Measurements from ENCODE around the gene FRMD4A. TPM values are rescaled to one million over a fixed set of nuclear protein-coding genes. Genes with fewer than 3 reads are reported as not detected.

FRMD4A gene
- total RNA-seq, 1 donor from 2014 or later, result 28.2 TPM

- DNase-seq (ENCODE audit: low read depth), result no peak
- no peak for TF ChIP-seq CTCF (IDR thresholded peaks at IDR 0.05; ENCODE audit: insufficient read depth, low read length, poor library complexity, severe bottlenecking)
- H3K4me3 ChIP-seq (ENCODE audit: low read depth, low read length), result no peak overlapping the region
- H3K27me3 ChIP-seq (ENCODE audit: control insufficient read depth, insufficient read depth, low read length), result no peaks in the 10 kb centered on the region
- no peaks in the 10 kb centered on the region for H3K36me3 ChIP-seq (ENCODE audit: control insufficient read depth, insufficient read depth, low read length)
Observed at GRCh38 chr10:13872411-13872810, 458.3 kb downstream of the FRMD4A start.

- TF ChIP-seq CTCF (IDR thresholded peaks at IDR 0.05; ENCODE audit: insufficient read depth, low read length, poor library complexity, severe bottlenecking), result no peak
- no peaks in the 10 kb centered on the region for H3K36me3 ChIP-seq (ENCODE audit: control insufficient read depth, insufficient read depth, low read length)
- H3K4me3 ChIP-seq (ENCODE audit: low read depth, low read length), result no peak overlapping the region
- no peak for DNase-seq (ENCODE audit: low read depth)
- H3K27me3 ChIP-seq (ENCODE audit: control insufficient read depth, insufficient read depth, low read length), result no peaks in the 10 kb centered on the region
Observed at GRCh38 chr10:13871776-13872175, 458.9 kb downstream of the FRMD4A start.

GRCh38 chr10:13871011-13871410 lies 459.7 kb downstream of the FRMD4A start:
- H3K36me3 ChIP-seq (ENCODE audit: control insufficient read depth, insufficient read depth, low read length), result no peaks in the 10 kb centered on the region
- no peak for TF ChIP-seq CTCF (IDR thresholded peaks at IDR 0.05; ENCODE audit: insufficient read depth, low read length, poor library complexity, severe bottlenecking)
- DNase-seq (ENCODE audit: low read depth), result no peak
- H3K4me3 ChIP-seq (ENCODE audit: low read depth, low read length), result no peak overlapping the region
- no peaks in the 10 kb centered on the region for H3K27me3 ChIP-seq (ENCODE audit: control insufficient read depth, insufficient read depth, low read length)

GRCh38 chr10:13869295-13869664 lies 461.4 kb downstream of the FRMD4A start:
- Histone ChIP-seq H3K36me3 (ENCODE audit: control insufficient read depth, insufficient read depth, low read length) (no peaks in the 10 kb centered on the region), H3K4me3 (ENCODE audit: low read depth, low read length) (no peak overlapping the region), H3K27me3 (ENCODE audit: control insufficient read depth, insufficient read depth, low read length) (no peaks in the 10 kb centered on the region)
- no peak for TF ChIP-seq CTCF (IDR thresholded peaks at IDR 0.05; ENCODE audit: insufficient read depth, low read length, poor library complexity, severe bottlenecking)
- no peak for DNase-seq (ENCODE audit: low read depth)

GRCh38 chr10:13868528-13869294 lies 462.0 kb downstream of the FRMD4A start:
- DNase-seq (ENCODE audit: low read depth), result no peak
- Histone ChIP-seq H3K27me3 (ENCODE audit: control insufficient read depth, insufficient read depth, low read length) (no peaks in the 10 kb centered on the region), H3K4me3 (ENCODE audit: low read depth, low read length) (no peak overlapping the region), H3K36me3 (ENCODE audit: control insufficient read depth, insufficient read depth, low read length) (no peaks in the 10 kb centered on the region)
- no peak for TF ChIP-seq CTCF (IDR thresholded peaks at IDR 0.05; ENCODE audit: insufficient read depth, low read length, poor library complexity, severe bottlenecking)

GRCh38 chr10:13867822-13868221 lies 462.9 kb downstream of the FRMD4A start:
- no peak for TF ChIP-seq CTCF (IDR thresholded peaks at IDR 0.05; ENCODE audit: insufficient read depth, low read length, poor library complexity, severe bottlenecking)

More at GRCh38 chr10:13867822-13868221, 462.9 kb downstream of the FRMD4A start:
- DNase-seq (ENCODE audit: low read depth), result no peak
- Histone ChIP-seq H3K27me3 (ENCODE audit: control insufficient read depth, insufficient read depth, low read length) (no peaks in the 10 kb centered on the region), H3K4me3 (ENCODE audit: low read depth, low read length) (no peak overlapping the region), H3K36me3 (ENCODE audit: control insufficient read depth, insufficient read depth, low read length) (no peaks in the 10 kb centered on the region)
